ENCODE measurements around the gene ABTB1. TPM values are rescaled to one million over a fixed set of nuclear protein-coding genes. Genes with fewer than 3 reads are reported as not detected.
A peak's percentile ranks its signal among the peaks of the same experiment; 100 is the strongest.
"Not testable (repeated sequence)": the region's sequence is repeated elsewhere in the genome, so short reads cannot be mapped to it uniquely, and the experiment has no call there.

The ABTB1 gene
- polyA plus RNA-seq, 6 donors from 2014 or later, result 57.4 to 88.4 (median 79.4) TPM

DNA sequence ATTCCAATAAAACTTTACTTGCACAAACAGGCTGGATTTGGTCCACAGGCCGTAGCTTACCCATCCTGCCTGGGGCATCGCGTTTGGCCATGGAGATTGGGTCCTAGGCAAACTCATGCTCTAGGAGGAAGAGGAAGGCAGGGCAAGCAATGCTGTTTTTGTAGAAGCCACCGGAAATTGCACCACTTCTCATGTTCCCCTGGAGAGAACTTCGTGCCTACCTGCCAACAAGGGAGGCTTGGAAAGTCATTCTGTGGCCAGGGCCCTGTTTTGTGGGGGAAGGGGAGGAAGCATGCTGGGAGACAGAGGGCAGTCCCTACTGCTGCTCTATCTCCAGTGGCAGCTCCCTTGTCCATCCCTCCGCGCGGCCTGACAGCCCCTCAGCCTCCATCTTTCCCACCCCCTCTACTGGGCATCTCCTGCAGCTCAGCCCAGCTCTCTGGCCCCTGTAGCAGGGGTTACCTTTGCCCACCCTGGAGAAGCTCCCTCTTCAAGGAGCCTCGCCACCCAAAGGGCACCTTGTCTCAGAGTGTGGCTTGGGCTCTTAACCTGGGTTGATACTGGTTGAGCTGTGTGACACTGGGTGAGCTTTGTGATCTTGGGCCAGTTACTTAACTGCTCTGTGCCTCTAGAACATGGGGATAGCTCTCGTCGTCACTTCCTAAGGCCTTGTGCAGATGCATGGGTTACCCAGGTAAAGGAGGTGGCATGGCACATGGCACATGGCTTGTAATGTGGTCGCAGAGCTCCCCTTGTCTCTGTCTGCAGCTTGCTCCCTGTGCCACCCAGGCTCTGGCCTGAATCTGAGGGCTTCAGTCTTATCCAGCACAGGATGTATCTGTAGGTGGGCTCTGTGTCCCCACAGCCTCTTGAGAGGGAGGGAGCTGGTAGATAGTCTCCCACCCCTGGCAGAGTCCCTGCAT, 6.1 kb downstream of the ABTB1 start:
- ATAC-seq (ENCODE audit: low read depth in 2 of 2), result no peak
- peaks cover 0 to 2% (median 0%) of the 10 kb centered on the region in 7 donors for H3K9me3 Mint-ChIP-seq
- H3K27ac Mint-ChIP-seq, result peak overlapping the region in 1 of 6 donors; percentile 56
- peak overlapping the region in 1 of 8 donors; percentile 63 for H3K4me3 Mint-ChIP-seq
- no peaks in the 10 kb centered on the region for H3K27me3 Mint-ChIP-seq
- H3K36me3 Mint-ChIP-seq, result peaks cover 0 to 15% of the 10 kb centered on the region in 2 donors
- peaks cover 31 to 40% (median 33%) of the 10 kb centered on the region in 3 donors for H3K4me1 Mint-ChIP-seq
- no peak for DNase-seq

DNA sequence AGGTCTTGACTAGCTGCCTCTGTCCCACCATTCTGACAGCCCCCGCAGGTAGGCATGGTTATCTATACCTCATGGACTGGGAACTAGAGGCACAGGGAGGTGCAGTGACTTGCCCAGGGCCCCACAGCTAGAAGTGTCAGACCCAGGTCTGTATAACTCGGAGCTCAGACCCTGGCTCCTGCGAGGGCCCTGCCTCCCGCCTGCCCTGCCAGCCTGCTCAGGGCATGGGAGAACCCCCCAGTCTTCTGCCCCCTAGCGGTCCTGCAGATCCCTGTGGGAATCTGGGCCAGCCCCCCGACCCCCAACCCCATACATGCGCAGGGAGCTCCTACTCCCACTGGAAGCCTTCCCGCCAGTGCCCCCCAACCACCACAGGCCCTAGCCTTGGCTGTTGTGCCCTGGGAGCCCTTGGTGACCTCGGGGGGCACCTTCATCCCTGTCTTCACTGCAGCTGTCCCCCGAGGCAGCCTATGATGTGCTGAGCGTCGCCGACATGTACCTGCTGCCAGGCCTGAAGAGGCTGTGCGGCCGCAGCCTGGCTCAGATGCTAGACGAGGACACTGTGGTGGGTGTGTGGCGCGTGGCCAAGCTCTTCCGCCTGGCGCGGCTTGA, 6.9 kb downstream of the ABTB1 start:
- DNase-seq (no peak), ATAC-seq (ENCODE audit: low read depth in 2 of 2) (no peak)
- Mint-ChIP-seq H3K27me3 (no peaks in the 10 kb centered on the region), H3K4me1 (peaks cover 24 to 32% (median 28%) of the 10 kb centered on the region in 3 donors), H3K9me3 (peaks cover 0 to 2% (median 0%) of the 10 kb centered on the region in 7 donors), H3K36me3 (peaks cover 0 to 15% of the 10 kb centered on the region in 2 donors), H3K4me3 (no peak overlapping the region), H3K27ac (no peak overlapping the region)

DNA sequence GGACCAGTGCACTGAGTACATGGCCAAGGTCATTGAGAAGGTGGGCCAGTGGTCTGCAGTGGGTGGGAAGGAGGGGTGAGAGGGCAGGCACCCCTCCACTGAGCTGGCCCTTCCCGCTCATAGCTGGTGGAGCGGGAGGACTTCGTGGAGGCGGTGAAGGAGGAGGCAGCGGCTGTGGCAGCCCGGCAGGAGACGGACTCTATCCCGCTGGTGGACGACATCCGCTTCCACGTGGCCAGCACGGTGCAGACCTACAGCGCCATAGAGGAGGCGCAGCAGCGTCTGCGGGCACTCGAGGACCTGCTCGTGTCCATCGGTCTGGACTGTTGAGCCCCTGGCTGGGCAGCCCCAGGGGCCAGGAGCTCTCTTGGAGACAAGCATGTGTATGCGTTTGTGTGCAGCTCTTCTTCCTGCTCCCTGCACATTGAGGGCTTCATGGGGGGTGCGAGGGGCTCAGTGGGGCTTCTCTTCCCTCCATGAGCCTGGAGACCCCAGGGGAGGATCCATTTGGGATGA, 7.5 kb downstream of the ABTB1 start:
- no peak for ATAC-seq (ENCODE audit: low read depth in 2 of 2)

DNA sequence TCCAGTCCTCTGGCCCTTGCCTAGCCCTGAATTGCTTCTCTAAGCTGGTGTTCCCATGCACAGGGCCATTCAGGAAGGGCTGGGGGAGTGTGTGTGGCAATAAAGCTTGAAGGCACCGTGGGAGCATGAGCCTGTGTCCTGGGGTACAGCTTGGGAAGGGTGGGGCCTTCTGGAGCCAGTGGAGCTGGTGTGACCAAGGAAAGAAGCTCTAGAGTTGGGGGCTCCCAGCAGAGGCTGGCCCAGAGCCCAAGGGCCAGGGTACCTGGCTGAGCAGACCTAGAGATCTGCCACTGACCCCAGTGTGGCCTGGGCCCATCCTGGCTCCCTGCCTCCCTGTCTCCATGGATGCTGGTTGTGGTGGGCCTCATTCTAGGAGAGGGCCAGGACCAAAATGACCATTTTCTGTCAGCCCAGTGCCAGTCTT, 8.1 kb downstream of the ABTB1 start:
- Mint-ChIP-seq H3K36me3 (peaks cover 0 to 15% of the 10 kb centered on the region in 2 donors), H3K27ac (peak overlapping the region in 1 of 6 donors; percentile 26), H3K4me1 (peaks cover 16 to 23% (median 21%) of the 10 kb centered on the region in 3 donors), H3K27me3 (no peaks in the 10 kb centered on the region), H3K4me3 (peak overlapping the region in 1 of 8 donors; percentile 61), H3K9me3 (peaks cover 0 to 2% (median 0%) of the 10 kb centered on the region in 7 donors)
- DNase-seq (no peak), ATAC-seq (ENCODE audit: low read depth in 2 of 2) (no peak)

More for the DNA sequence above, 7.5 kb downstream of the ABTB1 start:
- H3K4me3 Mint-ChIP-seq, result no peak overlapping the region
- peaks cover 20 to 27% (median 23%) of the 10 kb centered on the region in 3 donors for H3K4me1 Mint-ChIP-seq
- no peak for DNase-seq
- peaks cover 0 to 15% of the 10 kb centered on the region in 2 donors for H3K36me3 Mint-ChIP-seq
- H3K9me3 Mint-ChIP-seq, result peaks cover 0 to 2% (median 0%) of the 10 kb centered on the region in 7 donors
- H3K27me3 Mint-ChIP-seq, result no peaks in the 10 kb centered on the region
- H3K27ac Mint-ChIP-seq, result no peak overlapping the region

DNA sequence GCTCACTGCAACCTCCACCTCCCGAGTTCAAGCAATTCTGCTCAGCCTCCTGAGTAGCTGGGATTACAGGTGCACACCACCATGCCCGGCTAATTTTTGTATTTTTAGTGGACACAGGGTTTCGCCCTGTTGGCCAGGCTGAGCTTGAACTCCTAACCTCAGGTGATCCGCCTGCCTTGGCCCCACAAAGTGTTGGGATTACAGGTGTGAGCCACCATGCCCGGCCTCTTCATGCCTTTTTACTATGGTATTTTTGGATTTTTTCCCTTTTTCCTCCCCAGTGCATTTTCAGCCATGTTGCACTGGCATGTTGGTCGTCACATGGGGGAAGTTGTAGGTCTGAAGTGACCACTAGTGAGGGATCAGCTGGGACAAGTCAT, 9.4 kb downstream of the ABTB1 start:
- Mint-ChIP-seq H3K27ac (peak overlapping the region in 1 of 6 donors; percentile 43), H3K4me1 (peaks cover 10 to 23% (median 15%) of the 10 kb centered on the region in 3 donors)
- not testable (repeated sequence) for ATAC-seq (ENCODE audit: low read depth in 2 of 2); H3K36me3 Mint-ChIP-seq; H3K27me3 Mint-ChIP-seq; DNase-seq; H3K4me3 Mint-ChIP-seq; H3K9me3 Mint-ChIP-seq

DNA sequence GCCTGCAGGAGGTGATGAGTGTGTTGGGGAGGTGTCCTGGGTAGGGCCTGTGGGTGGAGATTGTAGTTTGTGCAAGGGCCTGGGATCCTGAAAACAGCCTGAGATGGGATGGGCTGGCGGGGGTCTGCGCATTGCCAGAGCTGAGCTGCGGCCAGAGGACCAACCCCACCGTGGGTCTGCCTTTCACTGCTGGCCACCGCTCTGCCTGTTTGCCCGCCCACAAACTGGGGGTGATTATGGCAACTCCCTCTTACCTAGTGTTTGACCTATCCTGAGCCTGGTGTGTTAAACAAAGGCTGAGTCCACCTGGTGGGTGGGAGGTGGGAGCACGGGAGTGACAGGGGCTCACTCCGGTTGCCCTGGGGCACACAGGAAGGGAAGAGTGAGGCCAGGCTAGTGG, 9.8 kb downstream of the ABTB1 start:
- ATAC-seq (ENCODE audit: low read depth in 2 of 2), result no peak
- peaks cover 0 to 2% (median 0%) of the 10 kb centered on the region in 7 donors for H3K9me3 Mint-ChIP-seq
- H3K36me3 Mint-ChIP-seq, result peaks cover 0 to 5% of the 10 kb centered on the region in 2 donors
- no peaks in the 10 kb centered on the region for H3K27me3 Mint-ChIP-seq
- peak overlapping the region in 2 of 6 donors; percentile 37 to 43 for H3K27ac Mint-ChIP-seq
- H3K4me1 Mint-ChIP-seq, result peaks cover 10 to 23% (median 15%) of the 10 kb centered on the region in 3 donors
- H3K4me3 Mint-ChIP-seq, result no peak overlapping the region
- no peak for DNase-seq

DNA sequence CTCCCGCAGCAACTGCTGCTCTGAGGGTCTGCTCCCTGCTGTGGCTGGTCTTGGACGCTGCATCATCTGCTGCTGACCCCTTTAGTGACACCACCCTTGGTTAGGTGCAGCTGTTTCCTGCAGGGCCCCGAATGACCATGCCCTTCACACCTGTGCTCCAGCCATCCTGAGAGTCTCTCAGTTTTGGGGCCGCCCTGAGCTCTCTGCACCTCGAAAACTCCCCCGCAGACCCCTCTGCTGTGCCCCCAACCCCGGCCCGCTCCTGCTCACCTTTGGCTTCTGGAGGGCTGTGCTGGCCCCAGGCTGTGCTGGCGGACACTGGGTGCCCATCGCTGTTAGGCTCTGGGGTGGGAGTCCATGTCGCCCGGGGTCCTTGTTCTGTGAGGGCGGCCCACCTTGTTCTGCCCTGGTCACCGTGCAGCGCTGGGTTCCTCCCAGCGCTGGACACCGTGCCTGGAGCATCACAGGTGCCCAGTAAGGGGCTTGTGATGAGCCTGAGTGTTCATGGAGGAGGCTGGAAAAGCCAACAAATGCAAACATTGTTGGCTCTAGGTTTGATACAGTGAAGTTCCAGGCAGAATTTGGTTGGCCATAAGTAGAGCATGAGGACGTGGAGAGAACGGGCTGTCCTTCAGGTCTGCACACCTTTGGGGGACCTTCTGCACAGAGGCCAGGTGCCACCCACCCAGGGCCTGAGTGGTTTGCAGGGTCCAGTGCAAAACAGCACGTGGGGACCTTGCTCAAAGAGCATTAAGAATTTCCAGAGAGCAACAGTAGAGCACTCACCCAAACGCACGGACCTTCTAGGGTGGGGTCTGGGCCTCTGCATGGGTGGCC, 12.3 kb downstream of the ABTB1 start:
- Mint-ChIP-seq H3K27ac (no peak overlapping the region), H3K36me3 (no peaks in the 10 kb centered on the region), H3K27me3 (no peaks in the 10 kb centered on the region), H3K4me3 (no peak overlapping the region), H3K9me3 (peaks cover 0 to 2% (median 0%) of the 10 kb centered on the region in 7 donors), H3K4me1 (peaks cover 10 to 23% (median 15%) of the 10 kb centered on the region in 3 donors)
- ATAC-seq (ENCODE audit: low read depth in 2 of 2) (peak; percentile 9 to 18), DNase-seq (no peak)

DNA sequence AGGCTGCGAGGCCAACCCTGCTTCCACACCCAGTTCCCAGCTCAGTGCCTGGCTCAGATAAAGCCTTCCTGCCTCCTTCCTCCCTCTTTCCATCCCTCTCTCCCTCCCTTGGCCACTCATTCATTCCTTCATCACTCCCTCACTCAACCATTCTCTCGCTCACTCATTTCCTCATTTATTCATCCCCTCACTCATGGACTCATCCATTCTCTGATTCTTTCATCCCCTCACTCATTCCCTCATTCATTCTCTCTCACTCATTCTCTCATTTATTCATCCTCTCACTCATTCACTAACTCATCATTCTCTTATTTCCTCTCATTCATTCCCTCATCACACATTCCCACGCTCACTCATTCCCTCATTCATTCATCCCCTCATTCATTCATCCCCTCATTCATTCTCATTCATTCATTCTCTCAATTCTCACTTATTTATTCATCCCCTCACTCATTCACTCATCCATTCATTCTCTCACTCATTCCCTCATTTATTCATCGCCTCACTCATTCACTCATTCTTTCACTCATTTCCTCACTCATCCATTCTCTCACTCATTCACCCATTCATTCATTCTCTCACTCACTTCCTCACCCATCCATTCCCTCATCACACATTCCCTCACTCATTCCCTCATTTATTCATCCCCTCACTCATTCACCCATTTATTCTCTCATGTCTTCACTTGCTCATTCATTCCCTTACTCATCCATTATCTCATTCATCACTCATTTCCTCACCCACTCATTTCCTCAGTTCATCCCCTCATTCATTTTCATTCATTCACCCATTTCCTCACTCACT, 13.2 kb downstream of the ABTB1 start:
- Mint-ChIP-seq H3K36me3 (no peaks in the 10 kb centered on the region), H3K27ac (no peak overlapping the region), H3K27me3 (no peaks in the 10 kb centered on the region), H3K9me3 (peaks cover 0 to 2% (median 0%) of the 10 kb centered on the region in 7 donors), H3K4me3 (no peak overlapping the region), H3K4me1 (peaks cover 10 to 23% (median 15%) of the 10 kb centered on the region in 3 donors)
- DNase-seq (no peak), ATAC-seq (ENCODE audit: low read depth in 2 of 2) (peak in 1 of 2 donors; percentile 35)

DNA sequence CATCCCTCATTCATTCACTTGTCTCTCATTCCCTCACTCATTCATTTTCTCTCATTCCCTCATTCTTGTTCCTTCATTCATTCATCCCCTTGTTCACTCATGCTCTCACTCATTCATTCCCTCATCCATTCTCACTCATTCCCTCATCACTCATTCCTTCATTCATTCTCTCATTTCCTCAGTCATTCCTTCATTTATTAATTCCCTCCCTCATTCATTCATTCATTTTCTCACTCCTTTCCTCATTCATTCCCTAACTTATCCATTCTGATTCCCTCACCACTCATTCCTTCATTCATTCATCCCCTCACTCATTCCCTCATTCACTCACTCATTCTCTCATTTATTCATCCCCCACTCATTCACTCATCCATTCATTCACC, 13.8 kb downstream of the ABTB1 start:
- H3K27ac Mint-ChIP-seq, result no peak overlapping the region
- H3K27me3 Mint-ChIP-seq, result no peaks in the 10 kb centered on the region
- no peak overlapping the region for H3K4me3 Mint-ChIP-seq
- DNase-seq (no peak), ATAC-seq (ENCODE audit: low read depth in 2 of 2) (no peak)
- no peaks in the 10 kb centered on the region for H3K36me3 Mint-ChIP-seq
- H3K4me1 Mint-ChIP-seq, result peaks cover 7 to 22% (median 13%) of the 10 kb centered on the region in 3 donors
- H3K9me3 Mint-ChIP-seq, result peaks cover 0 to 2% (median 0%) of the 10 kb centered on the region in 7 donors

DNA sequence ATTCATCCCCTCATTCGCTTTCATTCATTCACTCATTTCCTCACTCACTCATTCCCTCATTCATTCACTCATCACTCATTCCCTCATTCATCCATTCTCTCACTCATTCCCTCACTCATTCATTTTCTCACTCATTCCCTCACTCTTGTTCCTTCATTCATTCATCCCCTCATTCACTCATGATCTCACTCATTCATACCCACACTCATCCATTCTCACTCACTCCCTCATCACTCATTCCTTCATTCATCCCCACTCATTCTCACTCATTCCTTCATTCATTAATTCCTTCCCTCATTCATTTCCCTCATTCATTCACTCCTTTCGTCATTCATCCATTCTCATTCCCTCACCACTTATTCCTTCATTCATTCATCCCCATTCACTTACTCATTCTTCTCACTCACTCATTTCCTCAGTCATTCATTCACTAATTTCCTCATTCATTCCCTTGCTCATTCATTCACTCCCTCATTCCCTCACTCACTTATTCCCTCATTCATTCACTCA, 14.5 kb downstream of the ABTB1 start:
- no peaks in the 10 kb centered on the region for H3K36me3 Mint-ChIP-seq
- H3K27ac Mint-ChIP-seq, result no peak overlapping the region
- ATAC-seq (ENCODE audit: low read depth in 2 of 2), result no peak
- peaks cover 6 to 18% (median 8%) of the 10 kb centered on the region in 3 donors for H3K4me1 Mint-ChIP-seq
- H3K27me3 Mint-ChIP-seq, result no peaks in the 10 kb centered on the region
- no peak for DNase-seq
- peaks cover 0 to under 1% (median 0%) of the 10 kb centered on the region in 7 donors for H3K9me3 Mint-ChIP-seq
- no peak overlapping the region for H3K4me3 Mint-ChIP-seq

DNA sequence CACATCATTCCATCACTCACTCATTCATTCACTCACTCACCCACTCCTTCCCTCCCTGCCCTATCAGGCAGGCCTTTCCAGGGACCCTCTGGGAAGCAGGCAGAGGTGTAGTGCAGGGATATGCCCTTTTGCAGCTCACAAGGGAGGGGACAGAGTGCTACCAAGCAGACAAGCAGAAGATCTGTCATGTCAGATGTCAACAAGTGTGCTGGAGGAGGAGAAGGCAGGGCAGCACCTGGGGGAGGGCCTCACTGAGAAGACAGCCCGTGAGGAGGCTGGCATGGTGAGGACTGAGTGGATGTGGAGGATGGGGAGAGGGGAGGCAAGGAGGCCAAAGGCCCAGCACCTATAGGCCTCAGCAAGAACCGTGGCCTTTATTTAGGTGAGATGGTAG, 15.3 kb downstream of the ABTB1 start:
- no peak for ATAC-seq (ENCODE audit: low read depth in 2 of 2)
- Mint-ChIP-seq H3K36me3 (no peaks in the 10 kb centered on the region), H3K27ac (no peak overlapping the region), H3K27me3 (peaks cover 0 to 5% (median 0%) of the 10 kb centered on the region in 3 donors), H3K4me3 (no peak overlapping the region), H3K9me3 (no peaks in the 10 kb centered on the region), H3K4me1 (peaks cover 5 to 19% (median 7%) of the 10 kb centered on the region in 3 donors)
- DNase-seq, result no peak

All from naive B cell (primary cell).